Neural progenitor cell (in vitro differentiated cells): Measurements from ENCODE around the gene MYLK2. TPM values are rescaled to one million over a fixed set of nuclear protein-coding genes. Genes with fewer than 3 reads are reported as not detected.

Source experiments
- DNase-seq: peaks from one replicate; pipeline ENCODE4 v3.0.0-alpha.2; 2016; ENCODE audit warnings: low spot score
- H2AFZ ChIP-seq: fragments of 200-600 bp; sonication (generic); replicated peaks from 2 replicates; pipeline ENCODE4 v1.6.1; 2016; ENCODE audit warnings: antibody characterized with exemption
- H3F3A ChIP-seq: fragments of 200-600 bp; sonication (generic); 2 replicates; pipeline ENCODE4 v1.6.1; 2016; ENCODE audit warnings: antibody characterized with exemption, low read depth
- H3K27ac ChIP-seq: fragments of 200-600 bp; sonication (generic); 2 replicates; pipeline ENCODE4 v1.5.1; 2016; ENCODE audit warnings: mild to moderate bottlenecking
- H3K27me3 ChIP-seq: fragments of 200-600 bp; sonication (generic); 2 replicates; pipeline ENCODE4 v1.6.1; 2016; ENCODE audit warnings: mild to moderate bottlenecking, moderate library complexity
- H3K36me3 ChIP-seq: fragments of 200-600 bp; sonication (generic); 2 replicates; pipeline ENCODE4 v1.5.1; 2016
- H3K4me1 ChIP-seq: fragments of 200-600 bp; sonication (generic); 2 replicates; pipeline ENCODE4 v1.6.1; 2016; ENCODE audit warnings: mixed run types
- H3K4me2 ChIP-seq: fragments of 200-600 bp; sonication (generic); 2 replicates; pipeline ENCODE4 v1.6.1; 2016
- H3K4me3 ChIP-seq: fragments of 200-600 bp; sonication (generic); 2 replicates; pipeline ENCODE4 v1.5.1; 2016
- H3K79me2 ChIP-seq: fragments of 200-600 bp; sonication (generic); 2 replicates; pipeline ENCODE4 v1.6.1; 2016; ENCODE audit warnings: low read depth
- H3K9ac ChIP-seq: fragments of 200-600 bp; sonication (generic); 2 replicates; pipeline ENCODE4 v1.6.1; 2016
- H3K9me3 ChIP-seq: fragments of 200-600 bp; sonication (generic); 2 replicates; pipeline ENCODE4 v1.5.1; 2016; ENCODE audit warnings: low read depth
- H4K20me1 ChIP-seq: fragments of 200-600 bp; sonication (generic); 2 replicates; pipeline ENCODE4 v1.6.1; 2016; ENCODE audit warnings: low read depth
- H3K27ac Mint-ChIP-seq: 3 replicates; pipeline ENCODE4 v1.8.0; 2021; ENCODE audit warnings: mixed read lengths
- H3K27me3 Mint-ChIP-seq: 2 replicates; pipeline ENCODE4 v1.8.0; 2022; ENCODE audit warnings: low read depth, mild to moderate bottlenecking, inconsistent platforms, moderate library complexity, mixed read lengths; ENCODE audit not compliant: insufficient read depth
- H3K36me3 Mint-ChIP-seq: 3 replicates; pipeline ENCODE4 v1.8.0; 2021; ENCODE audit warnings: mixed read lengths
- H3K4me1 Mint-ChIP-seq: 3 replicates; pipeline ENCODE4 v1.8.0; 2021; ENCODE audit warnings: mixed read lengths
- H3K4me3 Mint-ChIP-seq: 3 replicates; pipeline ENCODE4 v1.8.0; 2021; ENCODE audit warnings: mild to moderate bottlenecking, moderate library complexity, mixed read lengths
- H3K9me3 Mint-ChIP-seq: 3 replicates; pipeline ENCODE4 v1.8.0; 2020; ENCODE audit warnings: mixed read lengths
- EZH2 ChIP-seq: fragments of 200-600 bp; sonication (generic); IDR thresholded peaks from 2 replicates; pipeline ENCODE4 v1.6.1; 2017; ENCODE audit warnings: antibody characterized with exemption, mild to moderate bottlenecking, moderate library complexity
- EZH2phosphoT487 ChIP-seq: fragments of 200-600 bp; sonication (generic); IDR thresholded peaks from 2 replicates; pipeline ENCODE4 v1.6.1; 2017; ENCODE audit warnings: antibody characterized with exemption
- total RNA-seq: library from RNA; depleted of rRNA; stranded (reverse); fragments of >200 nt; gene quantifications from 2 replicates; pipeline ENCODE4 v1.2.3, GENCODE V29; 2015; ENCODE audit warnings: low replicate concordance
- TF ChIP-seq, protein P1 (sequence below): fragments of 200-600 bp; sonication (generic); IDR thresholded peaks from 2 replicates; pipeline ENCODE4 v1.5.1; 2017; ENCODE audit warnings: antibody characterized with exemption, mild to moderate bottlenecking

The MYLK2 gene
- total RNA-seq, 1 donor from 2014 or later = not detected

DNA sequence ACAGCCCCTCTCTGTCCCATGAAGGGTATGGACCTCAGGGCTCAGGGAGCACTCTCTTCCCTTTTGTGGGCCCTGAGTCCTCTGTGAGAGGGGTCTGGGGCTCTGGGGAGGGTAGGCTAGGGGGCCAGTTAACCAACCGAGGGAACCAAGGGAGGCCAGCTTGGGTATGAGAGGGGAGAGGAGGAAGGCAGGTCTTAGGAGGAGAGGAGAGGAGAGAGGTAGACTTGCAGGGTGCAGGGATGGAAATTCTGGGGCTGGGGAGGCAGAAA is 50.5 kb downstream of the MYLK2 start:
- Histone ChIP-seq H3K4me1 (no peaks in the 10 kb centered on the region), H3K79me2 (no peaks in the 10 kb centered on the region), H4K20me1 (no peaks in the 10 kb centered on the region), H3K9me3 (no peaks in the 10 kb centered on the region), H2AFZ (peak overlapping the region; percentile 90), H3K27ac (no peak overlapping the region), H3K27me3 (peaks cover 47% of the 10 kb centered on the region), H3K4me2 (peak overlapping the region; percentile 94), H3K9ac (peak overlapping the region; percentile 31), H3K36me3 (no peaks in the 10 kb centered on the region), H3K4me3 (peak overlapping the region; percentile 74), H3F3A (peaks cover 17% of the 10 kb centered on the region)
- H3K27me3 Mint-ChIP-seq = peaks cover 17% of the 10 kb centered on the region
- no peak for DNase-seq
- no peaks in the 10 kb centered on the region for H3K9me3 Mint-ChIP-seq
- H3K4me1 Mint-ChIP-seq = peaks cover 19% of the 10 kb centered on the region
- peak overlapping the region; percentile 80 for H3K27ac Mint-ChIP-seq
- no peaks in the 10 kb centered on the region for H3K36me3 Mint-ChIP-seq
- H3K4me3 Mint-ChIP-seq = peak overlapping the region; percentile 91
- no peak for TF ChIP-seq EZH2
- TF ChIP-seq, protein P1, sequence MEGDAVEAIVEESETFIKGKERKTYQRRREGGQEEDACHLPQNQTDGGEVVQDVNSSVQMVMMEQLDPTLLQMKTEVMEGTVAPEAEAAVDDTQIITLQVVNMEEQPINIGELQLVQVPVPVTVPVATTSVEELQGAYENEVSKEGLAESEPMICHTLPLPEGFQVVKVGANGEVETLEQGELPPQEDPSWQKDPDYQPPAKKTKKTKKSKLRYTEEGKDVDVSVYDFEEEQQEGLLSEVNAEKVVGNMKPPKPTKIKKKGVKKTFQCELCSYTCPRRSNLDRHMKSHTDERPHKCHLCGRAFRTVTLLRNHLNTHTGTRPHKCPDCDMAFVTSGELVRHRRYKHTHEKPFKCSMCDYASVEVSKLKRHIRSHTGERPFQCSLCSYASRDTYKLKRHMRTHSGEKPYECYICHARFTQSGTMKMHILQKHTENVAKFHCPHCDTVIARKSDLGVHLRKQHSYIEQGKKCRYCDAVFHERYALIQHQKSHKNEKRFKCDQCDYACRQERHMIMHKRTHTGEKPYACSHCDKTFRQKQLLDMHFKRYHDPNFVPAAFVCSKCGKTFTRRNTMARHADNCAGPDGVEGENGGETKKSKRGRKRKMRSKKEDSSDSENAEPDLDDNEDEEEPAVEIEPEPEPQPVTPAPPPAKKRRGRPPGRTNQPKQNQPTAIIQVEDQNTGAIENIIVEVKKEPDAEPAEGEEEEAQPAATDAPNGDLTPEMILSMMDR = no peak
- no peak for TF ChIP-seq EZH2phosphoT487

DNA sequence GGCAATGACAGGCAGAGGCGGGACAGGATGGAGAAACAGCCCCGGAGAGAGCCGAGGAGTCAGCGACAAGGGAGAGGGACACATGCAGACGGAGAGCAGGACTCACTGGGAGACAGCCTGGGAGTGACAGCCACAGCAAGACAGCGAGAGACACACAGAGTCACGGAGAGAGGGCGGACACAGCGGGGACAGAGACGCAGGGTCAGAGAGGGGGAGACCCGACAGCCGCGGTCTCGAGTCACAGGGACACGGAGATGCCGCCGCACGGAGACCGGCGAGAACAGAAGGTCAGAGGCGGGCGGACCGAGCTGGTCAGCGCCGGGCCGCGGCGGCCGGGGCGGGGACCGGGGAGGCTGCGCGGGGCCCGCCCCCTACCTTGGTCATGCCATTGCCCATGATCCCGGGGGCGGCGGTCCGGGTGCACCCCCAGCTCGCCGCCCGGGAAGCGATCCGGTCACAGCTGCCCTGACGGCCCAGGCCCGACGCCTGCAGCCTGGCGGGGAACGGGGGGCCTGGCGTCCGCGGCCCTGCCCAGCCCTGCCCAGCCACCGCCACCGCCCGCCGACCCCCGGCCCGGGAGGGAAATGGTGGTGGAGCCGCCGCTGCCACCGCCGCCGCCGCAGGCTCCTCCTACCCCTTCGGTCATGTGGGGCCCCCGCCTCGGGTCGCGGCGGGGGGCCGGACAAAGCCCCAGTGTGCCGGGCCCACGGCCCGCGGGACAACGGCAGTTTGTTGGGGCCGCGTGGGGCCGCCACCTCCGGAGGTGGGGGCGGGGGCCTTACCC is 51.0 kb downstream of the MYLK2 start, which contains the start of the genes DUSP15 and TTLL9:
Gene DUSP15, minus strand, starts transcription at position 586 of the 784 bp plus-strand sequence. Its CDS starts 190 bp downstream, at position 396.
Gene TTLL9, plus strand, starts transcription at position 693 of the 784 bp plus-strand sequence. CDS start 493 bp downstream, outside the sequence.
- no peaks in the 10 kb centered on the region for H3K36me3 Mint-ChIP-seq
- peak within 1 kb of the TSS; percentile 80 for H3K27ac Mint-ChIP-seq
- peaks cover 18% of the 10 kb centered on the region for H3K4me1 Mint-ChIP-seq
- H3K9ac ChIP-seq = peak within 1 kb of the TSS; percentile 31
- peak within 1 kb of the TSS; percentile 94 for H3K4me2 ChIP-seq
- H3K27ac ChIP-seq = no peak within 1 kb of the TSS
- H3K4me1 ChIP-seq = no peaks in the 10 kb centered on the region
- H3K9me3 Mint-ChIP-seq = no peaks in the 10 kb centered on the region
- DNase-seq = peak; percentile 75
- no peaks in the 10 kb centered on the region for H3K9me3 ChIP-seq
- H2AFZ ChIP-seq = peak within 1 kb of the TSS; percentile 90
- H3F3A ChIP-seq = peaks cover 17% of the 10 kb centered on the region
- peak within 1 kb of the TSS; percentile 91 for H3K4me3 Mint-ChIP-seq
- peaks cover 17% of the 10 kb centered on the region for H3K27me3 Mint-ChIP-seq
- H4K20me1 ChIP-seq = no peaks in the 10 kb centered on the region
- H3K36me3 ChIP-seq = no peaks in the 10 kb centered on the region
- no peak for TF ChIP-seq EZH2phosphoT487
- TF ChIP-seq EZH2 = no peak
- TF ChIP-seq, protein P1 = no peak
- no peaks in the 10 kb centered on the region for H3K79me2 ChIP-seq
- peak within 1 kb of the TSS; percentile 74 for H3K4me3 ChIP-seq
- peaks cover 47% of the 10 kb centered on the region for H3K27me3 ChIP-seq

DNA sequence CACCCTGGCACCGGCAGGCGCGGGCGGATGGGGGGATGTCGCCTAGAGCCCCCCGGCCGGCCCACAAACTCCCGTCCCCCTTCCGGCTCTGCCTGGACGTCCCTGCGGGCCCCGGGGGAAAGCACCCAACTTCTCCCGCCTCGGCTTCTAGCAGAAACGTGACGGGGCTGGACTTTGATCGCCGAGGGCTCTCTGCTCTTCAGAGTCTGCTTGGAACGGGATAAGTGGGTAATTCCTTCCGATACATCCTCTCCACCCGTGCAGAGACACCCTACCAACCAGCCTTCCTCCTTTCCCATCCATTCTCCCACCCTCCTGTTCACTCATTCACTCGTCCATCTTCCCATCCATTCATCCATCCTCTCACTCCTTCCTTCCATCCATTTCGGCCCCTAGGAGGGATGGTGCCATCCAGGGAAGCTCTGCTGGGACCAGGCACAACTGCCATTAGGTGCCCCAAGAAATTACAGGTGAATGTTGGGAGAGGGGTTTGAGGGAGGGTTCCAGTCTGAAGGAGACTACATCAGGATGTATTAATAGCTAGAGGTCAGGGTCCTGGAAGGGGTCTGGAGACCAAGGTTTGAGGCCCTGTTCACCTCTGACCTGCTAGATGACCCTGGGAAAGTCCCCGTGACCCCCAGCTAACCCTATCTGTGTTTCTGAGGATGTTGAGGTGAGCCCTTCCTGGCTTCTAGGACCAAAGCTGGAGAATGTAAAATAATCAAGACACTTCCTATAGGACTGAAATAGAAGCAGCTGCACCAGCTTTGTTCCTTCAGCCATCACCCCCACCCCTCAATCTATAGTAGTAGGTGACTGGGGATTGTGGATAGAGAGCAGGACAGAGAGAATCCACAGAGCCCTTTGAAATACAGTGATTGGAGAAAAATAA is 51.8 kb downstream of the MYLK2 start:
- H3K27ac Mint-ChIP-seq = peak overlapping the region; percentile 74
- Histone ChIP-seq H3K9me3 (no peaks in the 10 kb centered on the region), H3K9ac (peak overlapping the region; percentile 23), H3K4me3 (peak overlapping the region; percentile 74), H4K20me1 (no peaks in the 10 kb centered on the region), H3K4me2 (peak overlapping the region; percentile 94), H3K27me3 (peaks cover 47% of the 10 kb centered on the region), H3K79me2 (no peaks in the 10 kb centered on the region), H2AFZ (peak overlapping the region; percentile 90), H3K27ac (no peak overlapping the region), H3K4me1 (no peaks in the 10 kb centered on the region), H3F3A (peaks cover 19% of the 10 kb centered on the region), H3K36me3 (no peaks in the 10 kb centered on the region)
- TF ChIP-seq EZH2phosphoT487 = no peak
- TF ChIP-seq, protein P1 = no peak
- TF ChIP-seq EZH2 = no peak
- no peaks in the 10 kb centered on the region for H3K36me3 Mint-ChIP-seq
- peaks cover 10% of the 10 kb centered on the region for H3K4me1 Mint-ChIP-seq
- DNase-seq = no peak
- H3K9me3 Mint-ChIP-seq = no peaks in the 10 kb centered on the region
- H3K27me3 Mint-ChIP-seq = peaks cover 13% of the 10 kb centered on the region
- peak overlapping the region; percentile 84 for H3K4me3 Mint-ChIP-seq
